Ovary (tissue), 3 donors: Measurements from ENCODE around the gene CHN2.

Source experiments
- CTCF ChIP-seq, 3 donors: fragments of 450-650 bp in 2 of 3; fragments of 200-600 bp in 1 of 3; IDR thresholded peaks; one replicate each; pipeline versions ENCODE4 v1.5.1 to v1.8.0; 2016 to 2022; ENCODE audit warnings: antibody characterized with exemption in 3 of 3, mild to moderate bottlenecking in 1 of 3
- POLR2A ChIP-seq: fragments of 450-650 bp; IDR thresholded peaks from one replicate; pipeline ENCODE4 v1.6.1; 2017; ENCODE audit warnings: antibody characterized with exemption, mild to moderate bottlenecking, moderate library complexity
- donor health status: DM: no; HTN: no; CAD: no.

- no peak for TF ChIP-seq POLR2A
- no peak for TF ChIP-seq CTCF (IDR thresholded peaks at IDR 0.05)
These were observed 218.3 kb downstream of the CHN2 start for GRCh38 chr7:29412912-29413311.
